Brain microvascular endothelial cell (primary cell): ENCODE data around the gene PGAM2.

ENCODE experiments used
- DNase-seq: peaks from one replicate; pipeline ENCODE4 v3.0.0-alpha.2; 2020
- H3K27ac ChIP-seq: fragments of 250-450 bp; sonication (Bioruptor Pico); 2 replicates; pipeline ENCODE4 v1.5.1; 2020; ENCODE audit warnings: mild to moderate bottlenecking, moderate library complexity
- H3K27me3 ChIP-seq: fragments of 250-450 bp; sonication (Bioruptor Pico); replicated peaks from 2 replicates; pipeline ENCODE4 v1.5.1; 2020; ENCODE audit warnings: mild to moderate bottlenecking
- H3K36me3 ChIP-seq: fragments of 250-450 bp; sonication (Bioruptor Pico); replicated peaks from 2 replicates; pipeline ENCODE4 v1.5.1; 2020; ENCODE audit warnings: mild to moderate bottlenecking
- H3K4me3 ChIP-seq: 2 replicates; pipeline ENCODE4 v1.5.1; 2011; ENCODE audit warnings: low read depth, mild to moderate bottlenecking, control low read depth, low read length, moderate library complexity
- CTCF ChIP-seq: IDR thresholded peaks from 2 replicates; pipeline ENCODE4 v1.5.1; 2011; ENCODE audit warnings: low read depth, mild to moderate bottlenecking, moderate library complexity, low read length, control low read depth, inconsistent platforms; ENCODE audit errors: missing control alignments
- in situ Hi-C: cut with HindIII; loops from 2 replicates; pipeline ENCODE4 v1.10.0; 2017; ENCODE audit warnings: low sequenced_read_pairs, low pct_ligation_motif_present

PGAM2 gene

GRCh38 chr7:44065431-44066110, at the start of gene PGAM2:
TSS of gene PGAM2 (minus strand) at chr7:44065567. CDS start at chr7:44065529, 38 bp downstream.
- in situ Hi-C loops, result no loop called here
- H3K36me3 ChIP-seq, result peaks cover 18% of the 10 kb centered on the region
- no peaks in the 10 kb centered on the region for H3K27me3 ChIP-seq
- no peak within 1 kb of the TSS for H3K4me3 ChIP-seq
- DNase-seq, result no peak
- TF ChIP-seq CTCF, result no peak
- H3K27ac ChIP-seq, result no peak within 1 kb of the TSS

GRCh38 chr7:44114586-44115310, 49.4 kb upstream of the PGAM2 start:
- no peaks in the 10 kb centered on the region for H3K27me3 ChIP-seq
- in situ Hi-C loops, result no loop called here
- peaks cover 54% of the 10 kb centered on the region for H3K36me3 ChIP-seq
- H3K4me3 ChIP-seq, result no peak overlapping the region
- H3K27ac ChIP-seq, result no peak overlapping the region
- no peak for TF ChIP-seq CTCF
- DNase-seq, result no peak

GRCh38 chr7:44113764-44114354, 48.5 kb upstream of the PGAM2 start:
- no peak for TF ChIP-seq CTCF
- in situ Hi-C loops, result no loop called here
- Histone ChIP-seq H3K36me3 (peaks cover 49% of the 10 kb centered on the region), H3K27me3 (no peaks in the 10 kb centered on the region), H3K4me3 (no peak overlapping the region), H3K27ac (no peak overlapping the region)
- DNase-seq, result no peak

GRCh38 chr7:44112997-44113763, 47.8 kb upstream of the PGAM2 start:
- Histone ChIP-seq H3K27ac (no peak overlapping the region), H3K4me3 (no peak overlapping the region), H3K27me3 (no peaks in the 10 kb centered on the region), H3K36me3 (peaks cover 50% of the 10 kb centered on the region)
- in situ Hi-C loops, result no loop called here
- DNase-seq, result no peak
- TF ChIP-seq CTCF, result no peak

- DNase-seq, result no peak
- Histone ChIP-seq H3K4me3 (no peak overlapping the region), H3K27ac (no peak overlapping the region), H3K27me3 (no peaks in the 10 kb centered on the region), H3K36me3 (peaks cover 44% of the 10 kb centered on the region)
- in situ Hi-C loops, result no loop called here
- no peak for TF ChIP-seq CTCF
These were observed 47.0 kb upstream of the PGAM2 start for GRCh38 chr7:44112231-44112996.
